ENCODE measurements around the gene SLC2A11. TPM values are rescaled to one million over a fixed set of nuclear protein-coding genes. Genes with fewer than 3 reads are reported as not detected.

SLC2A11 gene
- total and polyA plus RNA-seq, 10 of the 15 experiments (the other 5 are each of a cell fraction or from before 2014, with no cell fraction given) = 0.98 to 18.3 (median 8.6) TPM

GRCh38 chr22:23882370-23882769, 24.7 kb downstream of the SLC2A11 start:
- SMC1A ChIA-PET (ENCODE audit: uncharacterized antibody, unreplicated experiment) = no interaction called here
- H3K4me1 ChIP-seq (ENCODE audit: control insufficient read depth, insufficient read depth, low read length) = no peaks in the 10 kb centered on the region
- in situ Hi-C loops (cut with MboI) (no loop called here), intact Hi-C loops (cut with micrococcal nuclease; ENCODE audit: unreplicated experiment) (no loop called here)
- CTCF ChIA-PET = no interaction called here
- no peak overlapping the region for H3K27ac ChIP-seq (ENCODE audit: control insufficient read depth, insufficient read depth)
- ATAC-seq (no peak), DNase-seq (ENCODE audit: low read depth, low spot score) (no peak), FAIRE-seq (no peak)
- TF ChIP-seq DPF2 (IDR thresholded peaks at IDR 0.05) = no peak
- no peak for TF ChIP-seq ETV6 (conservative IDR thresholded peaks at IDR 0.05 in 1 of 2, IDR thresholded peaks at IDR 0.05 in 1 of 2; ENCODE audit: borderline replicate concordance in 1 of 2, low read depth in 1 of 2)
- no peak for TF ChIP-seq NBN (IDR thresholded peaks at IDR 0.05)
- no peak for TF ChIP-seq ATF7 (IDR thresholded peaks at IDR 0.05; ENCODE audit: low read depth)
- TF ChIP-seq MAX (IDR thresholded peaks at IDR 0.05; ENCODE audit: low read depth, low read length) = no peak
- no peak for TF ChIP-seq MLLT1 (IDR thresholded peaks at IDR 0.05)
- TF ChIP-seq SMAD5 (IDR thresholded peaks at IDR 0.05; ENCODE audit: low read depth) = no peak
- TF ChIP-seq MTA2 (IDR thresholded peaks at IDR 0.05; ENCODE audit: low read depth) = no peak
- TF ChIP-seq SMARCA5 (IDR thresholded peaks at IDR 0.05) = no peak
- no peak for TF ChIP-seq MYB (IDR thresholded peaks at IDR 0.05; ENCODE audit: borderline replicate concordance, low read depth, low read length)
- TF ChIP-seq NR2C1 (IDR thresholded peaks at IDR 0.05) = no peak
- TF ChIP-seq NR2C2 (IDR thresholded peaks at IDR 0.05; ENCODE audit: borderline replicate concordance, control insufficient read depth, insufficient read length, low read depth) = no peak
- TF ChIP-seq MTA3 (IDR thresholded peaks at IDR 0.05; ENCODE audit: borderline replicate concordance, low read length) = no peak
- no peak for TF ChIP-seq ZBED1 (IDR thresholded peaks at IDR 0.05; ENCODE audit: borderline replicate concordance)
- TF ChIP-seq E2F4 (IDR thresholded peaks at IDR 0.05; ENCODE audit: low read depth, low read length) = no peak
- no peak for TF ChIP-seq MXI1 (IDR thresholded peaks at IDR 0.05; ENCODE audit: low read depth, low read length)
- no peak for TF ChIP-seq PKNOX1 (IDR thresholded peaks at IDR 0.05)
- TF ChIP-seq PAX8 (IDR thresholded peaks at IDR 0.05) = no peak
- no peak for TF ChIP-seq ZNF207 (IDR thresholded peaks at IDR 0.05; ENCODE audit: borderline replicate concordance)
- WGBS (ENCODE audit: insufficient coverage, insufficient replicate concordance, low lambda C conversion rate, missing lambda C conversion rate) = 68% methylated on average over 9 of the region's 20 CpGs
- BruUV-seq (replicated peaks) = no TSS peak
- POLR2A ChIA-PET = no interaction called here
- no peaks in the 10 kb centered on the region for H3K79me2 ChIP-seq (ENCODE audit: control insufficient read depth, insufficient read depth, low read length)
- H2AFZ ChIP-seq (ENCODE audit: control insufficient read depth, low read depth, low read length) = no peak overlapping the region
- H3K27me3 ChIP-seq (replicated peaks in 1 of 2; ENCODE audit: control insufficient read depth in 2 of 2, insufficient read depth in 2 of 2, low read length in 1 of 2) = no peaks in the 10 kb centered on the region
- H3K4me2 ChIP-seq (ENCODE audit: control insufficient read depth, insufficient read depth) = no peak overlapping the region
- no peak overlapping the region for H3K9ac ChIP-seq (ENCODE audit: control insufficient read depth, insufficient read depth, low read length)
- H4K20me1 ChIP-seq (ENCODE audit: control insufficient read depth, insufficient read depth) = no peaks in the 10 kb centered on the region
- RAD21 ChIA-PET (ENCODE audit: unreplicated experiment) = no interaction called here
- no peak overlapping the region for H3K4me3 ChIP-seq
- H3K36me3 ChIP-seq (ENCODE audit: control insufficient read depth in 2 of 2, insufficient read depth in 2 of 2, low read length in 1 of 2) = no peaks in the 10 kb centered on the region; a peak in 2 of 4 replicates
- H3K9me3 ChIP-seq (replicated peaks; ENCODE audit: control insufficient read depth, insufficient read depth, low read length) = no peaks in the 10 kb centered on the region

Data from GM12878 (cell line).